B cell (primary cell): ENCODE results near the gene CD44. TPM values are rescaled to one million over a fixed set of nuclear protein-coding genes. Genes with fewer than 3 reads are reported as not detected.
A peak's percentile ranks its signal among the peaks of the same experiment; 100 is the strongest.

ENCODE experiments used
- ATAC-seq: fragments of 200-7000 bp; cut with Tn5 transposase; one replicate; pipeline ENCODE4 v1.10.0; 2021; ENCODE audit warnings: low read depth, mild to moderate bottlenecking, moderate number of reproducible peaks, moderate library complexity
- CTCF ChIA-PET: fragments of 350-600 bp; sonication (Branson Sonifier 250); formaldehyde crosslinking; loops from one replicate; lab custom pipeline; 2021; ENCODE audit warnings: antibody characterized with exemption, inconsistent platforms; lab: Charles Lee
- POLR2A ChIA-PET: fragments of 350-600 bp; sonication (Branson Sonifier 250); formaldehyde crosslinking; loops from one replicate; lab custom pipeline; 2021; ENCODE audit warnings: antibody characterized with exemption; lab: Charles Lee
- DNase-seq: peaks from one replicate; pipeline ENCODE4 v3.0.0; 2013
- H2AFZ ChIP-seq: 2 replicates; pipeline ENCODE4 v1.6.1; 2012; ENCODE audit warnings: mild to moderate bottlenecking, low read depth, low read length; ENCODE audit not compliant: insufficient read depth, poor library complexity, severe bottlenecking
- H3K27ac ChIP-seq, 2 donors: 1 replicate in 1 of 2; 2 replicates in 1 of 2; pipeline ENCODE4 v1.5.1; 2012 to 2013; ENCODE audit warnings: low read length in 2 of 2, mild to moderate bottlenecking in 2 of 2, moderate library complexity in 1 of 2
- H3K27me3 ChIP-seq, 4 experiments: fragments of 200-600 bp in 1 of 4; sonication (generic) in 1 of 4; replicated peaks in 1 of 4; 1 replicate in 2 of 4; 2 replicates in 2 of 4; pipeline versions ENCODE4 v1.6.1 to v1.7.0; 2013 to 2016; ENCODE audit warnings: low read length in 3 of 4, mild to moderate bottlenecking in 2 of 4, mixed read lengths in 1 of 4, moderate library complexity in 1 of 4; ENCODE audit not compliant: insufficient read depth in 4 of 4, control insufficient read depth in 3 of 4; ENCODE audit errors: control extremely low read depth in 1 of 4
- H3K36me3 ChIP-seq, 2 experiments: replicated peaks in 1 of 2; 1 replicate in 1 of 2; 2 replicates in 1 of 2; pipeline versions ENCODE4 v1.6.1 to v1.7.1; 2013; ENCODE audit warnings: low read length in 1 of 2; ENCODE audit not compliant: insufficient read depth in 2 of 2, control insufficient read depth in 1 of 2; ENCODE audit errors: control extremely low read depth in 1 of 2, extremely low read depth in 1 of 2
- H3K4me1 ChIP-seq, 2 donors: fragments of 200-600 bp in 1 of 2; sonication (generic) in 1 of 2; 1 replicate in 1 of 2; 2 replicates in 1 of 2; pipeline versions ENCODE4 v1.5.1 to v1.6.1; 2013 to 2017; ENCODE audit warnings: low read length in 2 of 2; ENCODE audit not compliant: control insufficient read depth in 2 of 2, insufficient read depth in 2 of 2
- H3K4me2 ChIP-seq: replicated peaks from 2 replicates; pipeline ENCODE3; 2012; ENCODE audit warnings: mild to moderate bottlenecking, low read depth, low read length; ENCODE audit not compliant: poor library complexity, severe bottlenecking
- H3K4me3 ChIP-seq, 5 experiments: fragments of 200-600 bp in 1 of 5; sonication (generic) in 1 of 5; 1 replicate in 3 of 5; 2 replicates in 2 of 5; pipeline versions ENCODE4 v1.5.1 to v1.7.0; 2011 to 2016; ENCODE audit warnings: low read length in 4 of 5, mild to moderate bottlenecking in 4 of 5, low read depth in 2 of 5, control low read depth in 1 of 5, moderate library complexity in 1 of 5; ENCODE audit not compliant: insufficient read depth in 1 of 5; ENCODE audit errors: control extremely low read depth in 1 of 5, extremely low read depth in 1 of 5
- H3K79me2 ChIP-seq: fragments of 200-600 bp; sonication (generic); one replicate; pipeline ENCODE4 v1.6.0; 2016; ENCODE audit warnings: low read length; ENCODE audit not compliant: control insufficient read depth, insufficient read depth
- H3K9ac ChIP-seq: fragments of 200-600 bp; sonication (generic); 2 replicates; pipeline ENCODE4 v1.6.1; 2017; ENCODE audit warnings: mild to moderate bottlenecking, low read length, moderate library complexity
- H3K9me3 ChIP-seq, 3 donors: one replicate each; pipeline versions ENCODE4 v1.6.1 to v1.7.1; 2013; ENCODE audit warnings: low read length in 2 of 3; ENCODE audit not compliant: control insufficient read depth in 2 of 3, insufficient read depth in 1 of 3; ENCODE audit errors: control extremely low read depth in 1 of 3
- H4K20me1 ChIP-seq: 2 replicates; pipeline ENCODE4 v1.6.0; 2012; ENCODE audit warnings: mild to moderate bottlenecking, low read length; ENCODE audit not compliant: insufficient read depth, control insufficient read depth, poor library complexity, severe bottlenecking
- H3K27ac Mint-ChIP-seq: one replicate; pipeline ENCODE4 v1.8.0; 2021; ENCODE audit warnings: mixed read lengths
- H3K27me3 Mint-ChIP-seq: one replicate; pipeline ENCODE4 v1.8.0; 2021; ENCODE audit warnings: mixed read lengths
- H3K4me1 Mint-ChIP-seq: one replicate; pipeline ENCODE4 v1.8.0; 2021; ENCODE audit warnings: mixed read lengths
- H3K4me3 Mint-ChIP-seq: one replicate; pipeline ENCODE4 v1.8.0; 2021; ENCODE audit warnings: mixed read lengths
- H3K9me3 Mint-ChIP-seq: one replicate; pipeline ENCODE4 v1.8.0; 2022; ENCODE audit warnings: mixed read lengths; ENCODE audit not compliant: insufficient read depth
- CTCF ChIP-seq: fragments of 200-600 bp; IDR thresholded peaks from one replicate; pipeline ENCODE4 v1.8.0; 2022; ENCODE audit warnings: antibody characterized with exemption, mild to moderate bottlenecking
- EZH2 ChIP-seq: IDR thresholded peaks from 2 replicates; pipeline ENCODE4 v1.6.1; 2012; ENCODE audit warnings: borderline replicate concordance, low read depth, mild to moderate bottlenecking, moderate library complexity, low read length; ENCODE audit not compliant: insufficient read depth, poor library complexity, severe bottlenecking
- WGBS: methylation state at CpG from one replicate; pipeline ENCODE4 v1.1.5; 2013; ENCODE audit warnings: missing lambda C conversion rate; ENCODE audit not compliant: insufficient coverage; 5-methylcytosine and 5-hydroxymethylcytosine counted together
- intact Hi-C: fragments of 100-400 bp; cut with micrococcal nuclease; formaldehyde crosslinking; loops from one replicate; pipeline ENCODE4 v1.10.0; 2022
- polyA plus RNA-seq: library from polyadenylated mRNA; depleted of rRNA; stranded (reverse); fragments of >200 nt; gene quantifications from 2 replicates; pipeline ENCODE4 v1.2.3, GENCODE V29; 2012
- total RNA-seq, 2 donors: library from RNA; stranded (reverse); fragments of 120-200 nt in 1 of 2; gene quantifications; 1 replicate in 1 of 2; 2 replicates in 1 of 2; pipeline versions ENCODE4 v1.2.3 to v1.2.4, GENCODE V29; 2013 to 2022

The CD44 gene
- total and polyA plus RNA-seq, 2 donors (not counting 1 experiment from before 2014, with no cell fraction given) = 261 to 896 TPM

- no peak for TF ChIP-seq EZH2
- no peak for TF ChIP-seq CTCF
- Mint-ChIP-seq H3K27ac (peak overlapping the region; percentile 54), H3K4me3 (no peak overlapping the region), H3K4me1 (peaks cover 45% of the 10 kb centered on the region), H3K9me3 (no peaks in the 10 kb centered on the region), H3K27me3 (no peaks in the 10 kb centered on the region)
- ChIA-PET POLR2A (interaction anchor here (0.9 kb wide), 1 partner anchor 182 kb away, joined by 3 read pairs; no protein-coding TSS in a partner anchor), CTCF (interaction anchor here (0.7 kb wide), 1 partner anchor 8 kb away, joined by 3 read pairs; no protein-coding TSS in a partner anchor)
- Histone ChIP-seq H3K4me1 (peaks cover 10% of the 10 kb centered on the region in 2 donors), H3K4me2 (no peak overlapping the region), H3K27ac (no peak overlapping the region), H3K9me3 (peaks cover 0 to 1% (median 0%) of the 10 kb centered on the region in 3 donors), H4K20me1 (peaks cover 8% of the 10 kb centered on the region), H3K36me3 (peaks cover 50 to 92% of the 10 kb centered on the region in 2 experiments), H3K4me3 (no peak overlapping the region), H3K27me3 (no peaks in the 10 kb centered on the region), H3K79me2 (peaks cover 87% of the 10 kb centered on the region), H2AFZ (no peak overlapping the region), H3K9ac (no peak overlapping the region)
- DNase-seq (no peak), ATAC-seq (no peak)
- WGBS = no CpG with 5 or more reads among the region's 3 CpGs
- intact Hi-C loops = loop anchor here (2.0 kb wide), 1 partner anchor 13 kb away; no protein-coding TSS in a partner anchor
Measured at GRCh38 chr11:35187996-35188395, 49.0 kb downstream of the CD44 start.

GRCh38 chr11:35190804-35191348, 51.9 kb downstream of the CD44 start:
- H3K4me1 Mint-ChIP-seq = peaks cover 27% of the 10 kb centered on the region
- Histone ChIP-seq H3K9me3 (peaks cover 0 to 1% (median 0%) of the 10 kb centered on the region in 3 donors), H3K9ac (no peak overlapping the region), H4K20me1 (peaks cover 8% of the 10 kb centered on the region), H3K27me3 (no peaks in the 10 kb centered on the region), H3K4me3 (no peak overlapping the region), H3K36me3 (peaks cover 40 to 92% of the 10 kb centered on the region in 2 experiments), H3K4me1 (peaks cover 0 to 4% of the 10 kb centered on the region in 2 donors), H2AFZ (no peak overlapping the region), H3K79me2 (peaks cover 66% of the 10 kb centered on the region), H3K27ac (no peak overlapping the region), H3K4me2 (no peak overlapping the region)
- no peaks in the 10 kb centered on the region for H3K9me3 Mint-ChIP-seq
- CTCF ChIA-PET = interaction anchor here (1.6 to 2.1 kb wide), 3 partner anchors 8 to 193 kb away, joined by 4 to 6 read pairs (median 6); no protein-coding TSS in a partner anchor
- DNase-seq (no peak), ATAC-seq (no peak)
- no peaks in the 10 kb centered on the region for H3K27me3 Mint-ChIP-seq
- TF ChIP-seq CTCF (no peak), EZH2 (no peak)
- no peak overlapping the region for H3K27ac Mint-ChIP-seq
- POLR2A ChIA-PET = no interaction called here
- no peak overlapping the region for H3K4me3 Mint-ChIP-seq
- intact Hi-C loops = no loop called here
- WGBS = 100% methylated on average over 2 of the region's 6 CpGs
